GM23338 (cell line): Measurements from ENCODE around the gene HSD17B2. TPM values are rescaled to one million over a fixed set of nuclear protein-coding genes. Genes with fewer than 3 reads are reported as not detected.

Experiments used
- ATAC-seq: fragments of 200-7000 bp; cut with Tn5 transposase; 3 replicates; pipeline ENCODE4 v1.9.1; 2020
- DNase-seq: peaks from one replicate; pipeline ENCODE4 v3.0.0-alpha.2; 2015; ENCODE audit warnings: low spot score
- H2AFZ ChIP-seq: fragments of 200-600 bp; sonication (generic); 2 replicates; pipeline ENCODE4 v1.8.0; 2016; ENCODE audit warnings: antibody characterized with exemption, mild to moderate bottlenecking, moderate library complexity
- H3F3A ChIP-seq: fragments of 200-600 bp; sonication (generic); replicated peaks from 2 replicates; pipeline ENCODE4 v1.8.0; 2017; ENCODE audit warnings: antibody characterized with exemption, mixed run types, low read depth
- H3K27ac ChIP-seq: fragments of 200-600 bp; sonication (generic); 2 replicates; pipeline ENCODE4 v1.6.1; 2016; ENCODE audit warnings: low read depth
- H3K27me3 ChIP-seq: fragments of 200-600 bp; sonication (generic); 2 replicates; pipeline ENCODE4 v1.8.0; 2016; ENCODE audit warnings: mild to moderate bottlenecking, mixed run types, moderate library complexity; ENCODE audit not compliant: insufficient read depth
- H3K36me3 ChIP-seq: fragments of 200-600 bp; sonication (generic); 2 replicates; pipeline ENCODE4 v1.8.0; 2016; ENCODE audit warnings: mild to moderate bottlenecking; ENCODE audit not compliant: insufficient read depth
- H3K4me1 ChIP-seq: fragments of 200-600 bp; sonication (generic); 2 replicates; pipeline ENCODE4 v1.8.0; 2016; ENCODE audit warnings: mild to moderate bottlenecking, moderate library complexity; ENCODE audit not compliant: insufficient read depth
- H3K4me2 ChIP-seq: fragments of 200-600 bp; sonication (generic); 2 replicates; pipeline ENCODE4 v1.7.1; 2017; ENCODE audit warnings: mixed run types
- H3K4me3 ChIP-seq: fragments of 200-600 bp; sonication (generic); 2 replicates; pipeline ENCODE4 v1.6.1; 2016; ENCODE audit warnings: mixed run types
- H3K79me2 ChIP-seq: fragments of 200-600 bp; sonication (generic); replicated peaks from 2 replicates; pipeline ENCODE4 v1.8.0; 2017; ENCODE audit warnings: mild to moderate bottlenecking; ENCODE audit not compliant: insufficient read depth
- H3K9me2 ChIP-seq: fragments of 200-600 bp; sonication (generic); 2 replicates; pipeline ENCODE4 v1.8.0; 2017; ENCODE audit not compliant: insufficient read depth
- H4K20me1 ChIP-seq: fragments of 200-600 bp; sonication (generic); replicated peaks from 2 replicates; pipeline ENCODE4 v1.8.0; 2017; ENCODE audit warnings: mild to moderate bottlenecking; ENCODE audit not compliant: insufficient read depth
- H3K27ac Mint-ChIP-seq: 2 replicates; pipeline ENCODE4 v1.8.0; 2020; ENCODE audit warnings: inconsistent platforms, mild to moderate bottlenecking, moderate library complexity, mixed read lengths
- H3K27me3 Mint-ChIP-seq: 3 replicates; pipeline ENCODE4 v1.8.0; 2022; ENCODE audit warnings: low read depth, mild to moderate bottlenecking, moderate library complexity, mixed read lengths, inconsistent platforms; ENCODE audit not compliant: insufficient read depth, poor library complexity
- H3K36me3 Mint-ChIP-seq: 3 replicates; pipeline ENCODE4 v1.8.0; 2021; ENCODE audit warnings: low read depth, mild to moderate bottlenecking, inconsistent platforms, moderate library complexity, mixed read lengths
- H3K4me1 Mint-ChIP-seq: 3 replicates; pipeline ENCODE4 v1.8.0; 2020; ENCODE audit warnings: mild to moderate bottlenecking, inconsistent platforms, mixed read lengths
- H3K4me3 Mint-ChIP-seq: 3 replicates; pipeline ENCODE4 v1.8.0; 2021; ENCODE audit warnings: moderate library complexity, mild to moderate bottlenecking, inconsistent platforms, mixed read lengths
- H3K9me3 Mint-ChIP-seq: 3 replicates; pipeline ENCODE4 v1.8.0; 2020; ENCODE audit warnings: moderate library complexity, mild to moderate bottlenecking, inconsistent platforms, mixed read lengths
- CREB1 ChIP-seq: fragments of 250-450 bp; sonication (Bioruptor Pico); IDR thresholded peaks from 2 replicates; pipeline ENCODE4 v1.5.0; 2020; ENCODE audit warnings: low read depth, mild to moderate bottlenecking, moderate library complexity
- POLR2AphosphoS5 ChIP-seq: IDR thresholded peaks from 2 replicates; pipeline ENCODE4 v1.6.1; 2016; ENCODE audit warnings: antibody characterized with exemption, low read depth
- REST ChIP-seq: IDR thresholded peaks from one replicate; pipeline ENCODE4 v1.6.1; 2018; ENCODE audit warnings: antibody characterized with exemption; ENCODE audit not compliant: unreplicated experiment
- STAT1 ChIP-seq: IDR thresholded peaks from one replicate; pipeline ENCODE4 v1.6.1; 2016; ENCODE audit warnings: antibody characterized with exemption; ENCODE audit not compliant: unreplicated experiment
- ZNF114 ChIP-seq: fragments of 250-450 bp; sonication (Bioruptor Pico); IDR thresholded peaks from 2 replicates; pipeline ENCODE4 v1.5.0; 2020; ENCODE audit warnings: mild to moderate bottlenecking, moderate library complexity
- ZNF331 ChIP-seq: fragments of 250-450 bp; sonication (Bioruptor Pico); IDR thresholded peaks from 2 replicates; pipeline ENCODE4 v1.5.0; 2020; ENCODE audit warnings: low read depth, mild to moderate bottlenecking, moderate library complexity
- polyA plus RNA-seq: library from polyadenylated mRNA; unstranded; fragments of >200 nt; fragmentation: Nextera tagmentation; extraction: Ambion mirVana; gene quantifications from 2 replicates; pipeline ENCODE4 v1.2.1, GENCODE V29; 2016
- total RNA-seq: library from RNA; depleted of rRNA; stranded (reverse); fragments of >200 nt; shearing (Covaris generic); gene quantifications from 2 replicates; pipeline ENCODE4 v1.2.3, GENCODE V29; 2014
- TF ChIP-seq, protein P1 (sequence below): fragments of 250-450 bp; sonication (Bioruptor Pico); IDR thresholded peaks from 2 replicates; pipeline ENCODE4 v1.5.0; 2020; ENCODE audit warnings: mild to moderate bottlenecking, moderate library complexity
- TF ChIP-seq, protein P2 (sequence below), 2 experiments: fragments of 200-600 bp in 1 of 2; sonication (generic) in 1 of 2; conservative IDR thresholded peaks; 2 replicates each; pipeline versions ENCODE4 v1.5.1 to v1.6.1; 2016 to 2017; ENCODE audit warnings: antibody characterized with exemption in 2 of 2, low read depth in 2 of 2, mild to moderate bottlenecking in 2 of 2, moderate library complexity in 1 of 2

Gene HSD17B2
- total and polyA plus RNA-seq, 2 experiments from 2014 or later: 0.29 TPM; not detected in 1

DNA sequence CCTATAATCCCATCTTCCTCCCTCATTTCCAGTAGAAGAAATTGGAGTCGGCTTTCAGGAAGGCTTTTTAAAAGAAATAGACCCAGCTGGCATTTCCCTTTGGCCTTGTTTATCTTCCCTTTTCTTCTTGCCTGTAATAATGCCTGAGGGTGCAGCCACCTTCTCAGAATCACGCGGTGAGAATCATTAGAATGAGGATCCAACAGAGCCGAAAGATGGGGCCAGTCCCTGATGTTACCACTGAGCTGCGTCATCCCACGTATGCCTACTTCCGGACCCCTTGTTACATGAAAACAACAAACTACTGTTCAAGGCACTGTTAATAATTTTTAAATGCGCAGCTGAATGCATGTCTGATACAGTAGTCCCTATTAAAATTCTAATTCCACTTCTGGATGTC, 47.9 kb upstream of the HSD17B2 start:
- H3F3A ChIP-seq: no peaks in the 10 kb centered on the region
- H3K4me1 ChIP-seq: 0 out of 2 replicates have a peak, but pooled peaks cover 3% of the 10 kb centered on the region
- H3K27me3 ChIP-seq: no peaks in the 10 kb centered on the region
- H3K4me3 ChIP-seq: no peak overlapping the region
- no peaks in the 10 kb centered on the region for H4K20me1 ChIP-seq
- no peak overlapping the region for H3K27ac ChIP-seq
- DNase-seq (no peak), ATAC-seq (no peak)
- Mint-ChIP-seq H3K9me3 (no peaks in the 10 kb centered on the region), H3K27ac (no peak overlapping the region), H3K27me3 (peaks cover 4% of the 10 kb centered on the region), H3K4me3 (no peak overlapping the region), H3K4me1 (peaks cover 3% of the 10 kb centered on the region; the same call in 1 of the 3 replicates), H3K36me3 (no peaks in the 10 kb centered on the region)
- H3K79me2 ChIP-seq: no peaks in the 10 kb centered on the region
- H2AFZ ChIP-seq: 0 out of 2 replicates have a peak overlapping the region, but pooled peaks have one; percentile 18
- TF ChIP-seq REST (no peak), ZNF114 (CRISPR knock-in tag) (no peak), CREB1 (no peak), POLR2AphosphoS5 (no peak), ZNF331 (CRISPR knock-in tag) (no peak), STAT1 (no peak)
- TF ChIP-seq, protein P1, sequence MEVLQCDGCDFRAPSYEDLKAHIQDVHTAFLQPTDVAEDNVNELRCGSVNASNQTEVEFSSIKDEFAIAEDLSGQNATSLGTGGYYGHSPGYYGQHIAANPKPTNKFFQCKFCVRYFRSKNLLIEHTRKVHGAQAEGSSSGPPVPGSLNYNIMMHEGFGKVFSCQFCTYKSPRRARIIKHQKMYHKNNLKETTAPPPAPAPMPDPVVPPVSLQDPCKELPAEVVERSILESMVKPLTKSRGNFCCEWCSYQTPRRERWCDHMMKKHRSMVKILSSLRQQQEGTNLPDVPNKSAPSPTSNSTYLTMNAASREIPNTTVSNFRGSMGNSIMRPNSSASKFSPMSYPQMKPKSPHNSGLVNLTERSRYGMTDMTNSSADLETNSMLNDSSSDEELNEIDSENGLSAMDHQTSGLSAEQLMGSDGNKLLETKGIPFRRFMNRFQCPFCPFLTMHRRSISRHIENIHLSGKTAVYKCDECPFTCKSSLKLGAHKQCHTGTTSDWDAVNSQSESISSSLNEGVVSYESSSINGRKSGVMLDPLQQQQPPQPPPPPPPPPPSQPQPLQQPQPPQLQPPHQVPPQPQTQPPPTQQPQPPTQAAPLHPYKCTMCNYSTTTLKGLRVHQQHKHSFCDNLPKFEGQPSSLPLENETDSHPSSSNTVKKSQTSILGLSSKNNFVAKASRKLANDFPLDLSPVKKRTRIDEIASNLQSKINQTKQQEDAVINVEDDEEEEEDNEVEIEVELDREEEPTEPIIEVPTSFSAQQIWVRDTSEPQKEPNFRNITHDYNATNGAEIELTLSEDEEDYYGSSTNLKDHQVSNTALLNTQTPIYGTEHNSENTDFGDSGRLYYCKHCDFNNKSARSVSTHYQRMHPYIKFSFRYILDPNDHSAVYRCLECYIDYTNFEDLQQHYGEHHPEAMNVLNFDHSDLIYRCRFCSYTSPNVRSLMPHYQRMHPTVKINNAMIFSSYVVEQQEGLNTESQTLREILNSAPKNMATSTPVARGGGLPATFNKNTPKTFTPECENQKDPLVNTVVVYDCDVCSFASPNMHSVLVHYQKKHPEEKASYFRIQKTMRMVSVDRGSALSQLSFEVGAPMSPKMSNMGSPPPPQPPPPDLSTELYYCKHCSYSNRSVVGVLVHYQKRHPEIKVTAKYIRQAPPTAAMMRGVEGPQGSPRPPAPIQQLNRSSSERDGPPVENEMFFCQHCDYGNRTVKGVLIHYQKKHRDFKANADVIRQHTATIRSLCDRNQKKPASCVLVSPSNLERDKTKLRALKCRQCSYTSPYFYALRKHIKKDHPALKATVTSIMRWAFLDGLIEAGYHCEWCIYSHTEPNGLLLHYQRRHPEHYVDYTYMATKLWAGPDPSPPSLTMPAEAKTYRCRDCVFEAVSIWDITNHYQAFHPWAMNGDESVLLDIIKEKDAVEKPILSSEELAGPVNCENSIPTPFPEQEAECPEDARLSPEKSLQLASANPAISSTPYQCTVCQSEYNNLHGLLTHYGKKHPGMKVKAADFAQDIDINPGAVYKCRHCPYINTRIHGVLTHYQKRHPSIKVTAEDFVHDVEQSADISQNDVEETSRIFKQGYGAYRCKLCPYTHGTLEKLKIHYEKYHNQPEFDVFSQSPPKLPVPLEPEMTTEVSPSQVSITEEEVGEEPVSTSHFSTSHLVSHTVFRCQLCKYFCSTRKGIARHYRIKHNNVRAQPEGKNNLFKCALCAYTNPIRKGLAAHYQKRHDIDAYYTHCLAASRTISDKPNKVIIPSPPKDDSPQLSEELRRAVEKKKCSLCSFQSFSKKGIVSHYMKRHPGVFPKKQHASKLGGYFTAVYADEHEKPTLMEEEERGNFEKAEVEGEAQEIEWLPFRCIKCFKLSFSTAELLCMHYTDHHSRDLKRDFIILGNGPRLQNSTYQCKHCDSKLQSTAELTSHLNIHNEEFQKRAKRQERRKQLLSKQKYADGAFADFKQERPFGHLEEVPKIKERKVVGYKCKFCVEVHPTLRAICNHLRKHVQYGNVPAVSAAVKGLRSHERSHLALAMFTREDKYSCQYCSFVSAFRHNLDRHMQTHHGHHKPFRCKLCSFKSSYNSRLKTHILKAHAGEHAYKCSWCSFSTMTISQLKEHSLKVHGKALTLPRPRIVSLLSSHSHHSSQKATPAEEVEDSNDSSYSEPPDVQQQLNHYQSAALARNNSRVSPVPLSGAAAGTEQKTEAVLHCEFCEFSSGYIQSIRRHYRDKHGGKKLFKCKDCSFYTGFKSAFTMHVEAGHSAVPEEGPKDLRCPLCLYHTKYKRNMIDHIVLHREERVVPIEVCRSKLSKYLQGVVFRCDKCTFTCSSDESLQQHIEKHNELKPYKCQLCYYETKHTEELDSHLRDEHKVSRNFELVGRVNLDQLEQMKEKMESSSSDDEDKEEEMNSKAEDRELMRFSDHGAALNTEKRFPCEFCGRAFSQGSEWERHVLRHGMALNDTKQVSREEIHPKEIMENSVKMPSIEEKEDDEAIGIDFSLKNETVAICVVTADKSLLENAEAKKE (CRISPR knock-in tag): no peak
- TF ChIP-seq, protein P2, sequence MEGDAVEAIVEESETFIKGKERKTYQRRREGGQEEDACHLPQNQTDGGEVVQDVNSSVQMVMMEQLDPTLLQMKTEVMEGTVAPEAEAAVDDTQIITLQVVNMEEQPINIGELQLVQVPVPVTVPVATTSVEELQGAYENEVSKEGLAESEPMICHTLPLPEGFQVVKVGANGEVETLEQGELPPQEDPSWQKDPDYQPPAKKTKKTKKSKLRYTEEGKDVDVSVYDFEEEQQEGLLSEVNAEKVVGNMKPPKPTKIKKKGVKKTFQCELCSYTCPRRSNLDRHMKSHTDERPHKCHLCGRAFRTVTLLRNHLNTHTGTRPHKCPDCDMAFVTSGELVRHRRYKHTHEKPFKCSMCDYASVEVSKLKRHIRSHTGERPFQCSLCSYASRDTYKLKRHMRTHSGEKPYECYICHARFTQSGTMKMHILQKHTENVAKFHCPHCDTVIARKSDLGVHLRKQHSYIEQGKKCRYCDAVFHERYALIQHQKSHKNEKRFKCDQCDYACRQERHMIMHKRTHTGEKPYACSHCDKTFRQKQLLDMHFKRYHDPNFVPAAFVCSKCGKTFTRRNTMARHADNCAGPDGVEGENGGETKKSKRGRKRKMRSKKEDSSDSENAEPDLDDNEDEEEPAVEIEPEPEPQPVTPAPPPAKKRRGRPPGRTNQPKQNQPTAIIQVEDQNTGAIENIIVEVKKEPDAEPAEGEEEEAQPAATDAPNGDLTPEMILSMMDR (conservative IDR thresholded peaks at IDR 0.05; ENCODE audit: low read depth in 2 of 2): no peak
- no peak overlapping the region for H3K4me2 ChIP-seq
- H3K36me3 ChIP-seq: no peaks in the 10 kb centered on the region
- 0 out of 2 replicates have a peak, but pooled peaks cover 3% of the 10 kb centered on the region for H3K9me2 ChIP-seq
